DOHH2 (cell line): ENCODE data around the gene CRBN.

Source experiments
- H3F3A ChIP-seq: fragments of 200-600 bp; sonication (generic), shearing (Covaris generic); 2 replicates; pipeline ENCODE4 v1.6.0; 2016; ENCODE audit warnings: antibody characterized with exemption, mild to moderate bottlenecking; ENCODE audit not compliant: control insufficient read depth, insufficient read depth
- H3K27ac ChIP-seq: fragments of 200-600 bp; sonication (generic); 2 replicates; pipeline ENCODE4 v1.5.1; 2014; ENCODE audit warnings: low read depth, mild to moderate bottlenecking, low read length, moderate library complexity
- H3K27me3 ChIP-seq: fragments of 200-600 bp; sonication (generic); 2 replicates; pipeline ENCODE4 v1.6.1; 2014; ENCODE audit warnings: mild to moderate bottlenecking, low read length, mixed read lengths; ENCODE audit not compliant: control insufficient read depth
- H3K36me3 ChIP-seq: fragments of 200-600 bp; sonication (generic); 2 replicates; pipeline ENCODE4 v1.6.1; 2014; ENCODE audit warnings: mild to moderate bottlenecking, low read length, moderate library complexity, mixed read lengths; ENCODE audit not compliant: control insufficient read depth
- H3K4me1 ChIP-seq: fragments of 200-600 bp; sonication (generic); 2 replicates; pipeline ENCODE4 v1.6.1; 2014; ENCODE audit warnings: mild to moderate bottlenecking, low read length, mixed read lengths; ENCODE audit not compliant: control insufficient read depth
- H3K4me2 ChIP-seq: fragments of 200-600 bp; sonication (generic); 2 replicates; pipeline ENCODE4 v1.6.0; 2014; ENCODE audit warnings: mild to moderate bottlenecking, low read length, moderate library complexity
- H3K4me3 ChIP-seq: fragments of 200-600 bp; sonication (generic); 2 replicates; pipeline ENCODE4 v1.5.1; 2014; ENCODE audit warnings: mild to moderate bottlenecking, low read length, mixed read lengths
- H3K79me2 ChIP-seq: fragments of 200-600 bp; sonication (generic); 2 replicates; pipeline ENCODE4 v1.6.1; 2014; ENCODE audit warnings: mild to moderate bottlenecking, low read length, mixed read lengths; ENCODE audit not compliant: control insufficient read depth
- H3K9me2 ChIP-seq: fragments of 200-600 bp; sonication (generic); replicated peaks from 2 replicates; pipeline ENCODE4 v1.6.1; 2014; ENCODE audit warnings: mild to moderate bottlenecking, low read length, mixed read lengths; ENCODE audit not compliant: control insufficient read depth
- H3K9me3 ChIP-seq: fragments of 200-600 bp; sonication (generic); 2 replicates; pipeline ENCODE4 v1.6.1; 2014; ENCODE audit warnings: antibody characterized with exemption, low read length, mixed read lengths; ENCODE audit not compliant: control insufficient read depth, insufficient read depth
- H4K20me1 ChIP-seq: fragments of 200-600 bp; sonication (generic); 2 replicates; pipeline ENCODE4 v1.6.0; 2014; ENCODE audit warnings: low read depth, mild to moderate bottlenecking, antibody characterized with exemption, low read length, moderate library complexity; ENCODE audit not compliant: control insufficient read depth, insufficient read depth
- EZH2phosphoT487 ChIP-seq: fragments of 200-600 bp; sonication (generic); IDR thresholded peaks from 2 replicates; pipeline ENCODE4 v1.6.1; 2017; ENCODE audit warnings: borderline replicate concordance, mild to moderate bottlenecking, antibody characterized with exemption, low read length, moderate library complexity, mixed read lengths
- TF ChIP-seq, protein P1 (sequence below): fragments of 200-600 bp; sonication (generic); IDR thresholded peaks from one replicate; pipeline ENCODE4 v1.5.1; 2014; ENCODE audit warnings: antibody characterized with exemption, mild to moderate bottlenecking, low read depth, low read length; ENCODE audit not compliant: poor library complexity, severe bottlenecking

Gene CRBN

GRCh38 chr3:3145831-3146230 lies 33.7 kb downstream of the CRBN start:
- H3K79me2 ChIP-seq = peaks cover 4% of the 10 kb centered on the region; the same call in 1 of the 2 replicates
- H3F3A ChIP-seq = peaks cover 16% of the 10 kb centered on the region; the same call in 1 of the 2 replicates
- no peak overlapping the region for H3K4me3 ChIP-seq
- peaks cover 96% of the 10 kb centered on the region for H3K36me3 ChIP-seq
- H3K9me2 ChIP-seq = no peaks in the 10 kb centered on the region
- H3K4me2 ChIP-seq = no peak overlapping the region
- H4K20me1 ChIP-seq = no peaks in the 10 kb centered on the region
- H3K4me1 ChIP-seq = no peaks in the 10 kb centered on the region
- no peak overlapping the region for H3K27ac ChIP-seq
- TF ChIP-seq, protein P1, sequence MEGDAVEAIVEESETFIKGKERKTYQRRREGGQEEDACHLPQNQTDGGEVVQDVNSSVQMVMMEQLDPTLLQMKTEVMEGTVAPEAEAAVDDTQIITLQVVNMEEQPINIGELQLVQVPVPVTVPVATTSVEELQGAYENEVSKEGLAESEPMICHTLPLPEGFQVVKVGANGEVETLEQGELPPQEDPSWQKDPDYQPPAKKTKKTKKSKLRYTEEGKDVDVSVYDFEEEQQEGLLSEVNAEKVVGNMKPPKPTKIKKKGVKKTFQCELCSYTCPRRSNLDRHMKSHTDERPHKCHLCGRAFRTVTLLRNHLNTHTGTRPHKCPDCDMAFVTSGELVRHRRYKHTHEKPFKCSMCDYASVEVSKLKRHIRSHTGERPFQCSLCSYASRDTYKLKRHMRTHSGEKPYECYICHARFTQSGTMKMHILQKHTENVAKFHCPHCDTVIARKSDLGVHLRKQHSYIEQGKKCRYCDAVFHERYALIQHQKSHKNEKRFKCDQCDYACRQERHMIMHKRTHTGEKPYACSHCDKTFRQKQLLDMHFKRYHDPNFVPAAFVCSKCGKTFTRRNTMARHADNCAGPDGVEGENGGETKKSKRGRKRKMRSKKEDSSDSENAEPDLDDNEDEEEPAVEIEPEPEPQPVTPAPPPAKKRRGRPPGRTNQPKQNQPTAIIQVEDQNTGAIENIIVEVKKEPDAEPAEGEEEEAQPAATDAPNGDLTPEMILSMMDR = no peak
- TF ChIP-seq EZH2phosphoT487 = no peak
- H3K9me3 ChIP-seq = no peaks in the 10 kb centered on the region
- H3K27me3 ChIP-seq = no peaks in the 10 kb centered on the region

DNA sequence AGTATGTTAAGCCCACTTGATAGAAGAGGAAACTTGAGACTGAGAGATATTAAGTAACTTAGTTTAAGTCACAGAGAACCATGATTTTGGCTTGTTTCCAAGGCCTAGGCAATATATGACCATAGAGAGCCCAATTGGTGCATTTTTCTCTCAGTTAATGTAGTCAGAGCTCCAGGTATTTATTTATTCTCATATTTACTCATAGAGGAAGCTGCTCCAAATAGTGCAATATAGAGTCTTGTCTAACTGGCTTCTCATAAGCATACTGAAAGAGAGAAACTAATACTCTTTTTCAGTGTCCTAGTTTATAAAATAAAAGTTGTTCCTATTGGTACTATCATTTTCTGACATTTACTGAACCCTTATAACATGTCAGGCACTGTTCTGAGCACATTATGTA lies 37.6 kb downstream of the CRBN start:
- Histone ChIP-seq H3K27me3 (no peaks in the 10 kb centered on the region), H3K4me1 (no peaks in the 10 kb centered on the region), H3K9me2 (no peaks in the 10 kb centered on the region), H3K36me3 (peaks cover 98% of the 10 kb centered on the region), H3K4me3 (no peak overlapping the region), H3K27ac (no peak overlapping the region), H3K79me2 (peaks cover 22% of the 10 kb centered on the region), H3K4me2 (no peak overlapping the region), H3K9me3 (no peaks in the 10 kb centered on the region), H4K20me1 (no peaks in the 10 kb centered on the region), H3F3A (peaks cover 8% of the 10 kb centered on the region; the same call in 1 of the 2 replicates)
- TF ChIP-seq, protein P1 = no peak
- TF ChIP-seq EZH2phosphoT487 = no peak

- Histone ChIP-seq H3F3A (no peaks in the 10 kb centered on the region), H3K36me3 (peaks cover 96% of the 10 kb centered on the region), H3K79me2 (peaks cover 64% of the 10 kb centered on the region), H3K4me2 (no peak overlapping the region), H3K4me3 (no peak overlapping the region), H3K4me1 (no peaks in the 10 kb centered on the region), H4K20me1 (no peaks in the 10 kb centered on the region), H3K9me3 (no peaks in the 10 kb centered on the region), H3K27me3 (no peaks in the 10 kb centered on the region), H3K9me2 (no peaks in the 10 kb centered on the region), H3K27ac (no peak overlapping the region)
- TF ChIP-seq, protein P1 = no peak
- no peak for TF ChIP-seq EZH2phosphoT487
Measured at GRCh38 chr3:3137526-3137925, 42.0 kb downstream of the CRBN start.
